Measurements from ENCODE around the gene FCRL6.

The FCRL6 gene

GRCh38 chr1:159799446-159799985 is 2.6 kb upstream of the FCRL6 start:
- no peak for DNase-seq (ENCODE audit: low read depth, low spot score)

- DNase-seq (ENCODE audit: low read depth, low spot score) = no peak
These were observed 1.8 kb upstream of the FCRL6 start for GRCh38 chr1:159800177-159800930.

GRCh38 chr1:159803956-159804689 is 2.0 kb downstream of the FCRL6 start:
- no peak for DNase-seq (ENCODE audit: low read depth, low spot score)

- DNase-seq (ENCODE audit: low read depth, low spot score) = no peak
These were observed 2.8 kb downstream of the FCRL6 start for GRCh38 chr1:159804924-159805323.

- DNase-seq (ENCODE audit: low read depth, low spot score) = no peak
These were observed 13.8 kb downstream of the FCRL6 start for GRCh38 chr1:159815926-159816325.

- no peak for DNase-seq (ENCODE audit: low read depth, low spot score)
These were observed 15.3 kb downstream of the FCRL6 start for GRCh38 chr1:159817276-159818041.

GRCh38 chr1:159821171-159821867 is 19.2 kb downstream of the FCRL6 start:
- DNase-seq (ENCODE audit: low read depth, low spot score) = peak; percentile 76

GRCh38 chr1:159823406-159823805 is 21.2 kb downstream of the FCRL6 start:
- DNase-seq (ENCODE audit: low read depth, low spot score) = peak; percentile 77

GRCh38 chr1:159825564-159825963 is 23.4 kb downstream of the FCRL6 start:
- no peak for DNase-seq (ENCODE audit: low read depth, low spot score)

GRCh38 chr1:159826441-159827101 is 24.4 kb downstream of the FCRL6 start, which contains the start of gene SLAMF8:
Gene SLAMF8, plus strand, starts transcription at chr1:159826873. Its CDS starts 26 bp downstream, at chr1:159826899.
- no peak for DNase-seq (ENCODE audit: low read depth, low spot score)

- DNase-seq (ENCODE audit: low read depth, low spot score) = no peak
These were observed 24.9 kb downstream of the FCRL6 start for GRCh38 chr1:159827102-159827490.

GRCh38 chr1:159827549-159827948 is 25.4 kb downstream of the FCRL6 start:
- no peak for DNase-seq (ENCODE audit: low read depth, low spot score)

- DNase-seq (ENCODE audit: low read depth, low spot score) = no peak
These were observed 26.0 kb downstream of the FCRL6 start for GRCh38 chr1:159828176-159828575.

GRCh38 chr1:159828581-159829272 is 26.6 kb downstream of the FCRL6 start:
- DNase-seq (ENCODE audit: low read depth, low spot score) = no peak

GRCh38 chr1:159829273-159829634 is 27.1 kb downstream of the FCRL6 start:
- DNase-seq (ENCODE audit: low read depth, low spot score) = peak; percentile 68

- peak; percentile 35 for DNase-seq (ENCODE audit: low read depth, low spot score)
These were observed 27.8 kb downstream of the FCRL6 start for GRCh38 chr1:159829822-159830465.

GRCh38 chr1:159830722-159831121 is 28.6 kb downstream of the FCRL6 start:
- no peak for DNase-seq (ENCODE audit: low read depth, low spot score)

GRCh38 chr1:159831412-159832141 is 29.4 kb downstream of the FCRL6 start:
- DNase-seq (ENCODE audit: low read depth, low spot score) = no peak

- no peak for DNase-seq (ENCODE audit: low read depth, low spot score)
These were observed 30.1 kb downstream of the FCRL6 start for GRCh38 chr1:159832309-159832708.

All from ELF-1 (cell line).